Measurements from ENCODE around the gene TIGD2. TPM values are rescaled to one million over a fixed set of nuclear protein-coding genes. Genes with fewer than 3 reads are reported as not detected.
A peak's percentile ranks its signal among the peaks of the same experiment; 100 is the strongest.

TIGD2 gene
- total and polyA plus RNA-seq, 9 of the 15 experiments (the other 6 are each of a cell fraction or from before 2014, with no cell fraction given) = 3.6 to 15.0 (median 9.8) TPM

- TF ChIP-seq REST (IDR thresholded peaks at IDR 0.05; ENCODE audit: borderline replicate concordance) (peak; percentile 45; the same call in 1 of the 2 replicates), REST (CRISPR knock-in tag; IDR thresholded peaks at IDR 0.05; ENCODE audit: low read depth) (no peak), ZHX1 (conservative IDR thresholded peaks at IDR 0.05; ENCODE audit: low read length) (no peak), CTCFL (IDR thresholded peaks at IDR 0.05; ENCODE audit: borderline replicate concordance, insufficient read depth, low read depth, low read length, poor library complexity, severe bottlenecking) (peak; percentile 85), THAP12 (CRISPR knock-in tag; IDR thresholded peaks at IDR 0.05) (peak; percentile 75), MYC (IDR thresholded peaks at IDR 0.05; ENCODE audit: low read depth, low read length) (peak; percentile 46; the same call in 1 of the 2 replicates), MYC (CRISPR knock-in tag; IDR thresholded peaks at IDR 0.05; ENCODE audit: borderline replicate concordance, low read depth) (peak; percentile 89), ZNF197 (CRISPR knock-in tag; IDR thresholded peaks at IDR 0.05; ENCODE audit: low read depth) (no peak)
Observed at GRCh38 chr4:89110986-89111832, at the start of gene TIGD2 (continued).
